ENCODE measurements around the gene VPREB1.

GRCh38 chr22:22201930-22202343 lies 42.6 kb upstream of the VPREB1 start:
- TF ChIP-seq CTCF (IDR thresholded peaks at IDR 0.05) (no peak), POLR2A (IDR thresholded peaks at IDR 0.05) (no peak), POLR2AphosphoS5 (IDR thresholded peaks at IDR 0.05; ENCODE audit: insufficient read depth in 1 of 2, low read depth in 1 of 2) (no peak)
